ENCODE measurements around the gene CNTNAP5.

- TF ChIP-seq CTCF (IDR thresholded peaks at IDR 0.05) (no peak), POLR2A (IDR thresholded peaks at IDR 0.05; ENCODE audit: low read depth) (no peak)
Observed at GRCh38 chr2:124520953-124521352, 495.9 kb downstream of the CNTNAP5 start.

Data from esophagus muscularis mucosa (tissue), 3 donors.